Fibroblast of lung (primary cell): ENCODE results near the gene ELMO2.

Source experiments
- EZH2 ChIP-seq: IDR thresholded peaks from 2 replicates; pipeline ENCODE4 v1.5.1; 2012; ENCODE audit warnings: low read length, control low read depth, mild to moderate bottlenecking; ENCODE audit errors: missing control alignments
- TF ChIP-seq, protein P1 (sequence below), 2 donors: IDR thresholded peaks in 1 of 2; conservative IDR thresholded peaks in 1 of 2; 1 replicate in 1 of 2; 2 replicates in 1 of 2; pipeline ENCODE4 v1.5.1; 2011 to 2012; ENCODE audit warnings: low read length in 2 of 2, control low read depth in 1 of 2, inconsistent platforms in 1 of 2, low read depth in 1 of 2, mild to moderate bottlenecking in 1 of 2

DNA sequence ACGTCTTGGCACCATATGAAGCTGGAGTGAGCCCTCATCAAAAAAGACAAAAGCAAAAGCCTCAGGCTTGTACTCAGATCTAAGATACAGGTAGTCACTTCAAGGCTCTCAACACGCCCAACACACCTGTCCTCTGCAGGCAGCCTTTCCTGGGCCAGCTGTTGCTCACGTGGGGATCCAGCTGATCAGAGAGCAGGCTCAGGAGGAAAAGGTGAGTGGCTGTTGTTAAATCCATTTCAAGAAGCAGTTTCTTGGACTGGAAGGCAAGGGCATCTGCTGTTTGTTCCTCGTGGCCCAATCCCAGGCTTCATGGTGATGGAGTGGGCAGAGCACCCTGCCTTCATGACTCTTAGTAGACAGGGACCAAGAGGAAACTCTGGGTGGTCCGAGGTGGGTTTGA, 39.6 kb downstream of the ELMO2 start:
- TF ChIP-seq, protein P1, sequence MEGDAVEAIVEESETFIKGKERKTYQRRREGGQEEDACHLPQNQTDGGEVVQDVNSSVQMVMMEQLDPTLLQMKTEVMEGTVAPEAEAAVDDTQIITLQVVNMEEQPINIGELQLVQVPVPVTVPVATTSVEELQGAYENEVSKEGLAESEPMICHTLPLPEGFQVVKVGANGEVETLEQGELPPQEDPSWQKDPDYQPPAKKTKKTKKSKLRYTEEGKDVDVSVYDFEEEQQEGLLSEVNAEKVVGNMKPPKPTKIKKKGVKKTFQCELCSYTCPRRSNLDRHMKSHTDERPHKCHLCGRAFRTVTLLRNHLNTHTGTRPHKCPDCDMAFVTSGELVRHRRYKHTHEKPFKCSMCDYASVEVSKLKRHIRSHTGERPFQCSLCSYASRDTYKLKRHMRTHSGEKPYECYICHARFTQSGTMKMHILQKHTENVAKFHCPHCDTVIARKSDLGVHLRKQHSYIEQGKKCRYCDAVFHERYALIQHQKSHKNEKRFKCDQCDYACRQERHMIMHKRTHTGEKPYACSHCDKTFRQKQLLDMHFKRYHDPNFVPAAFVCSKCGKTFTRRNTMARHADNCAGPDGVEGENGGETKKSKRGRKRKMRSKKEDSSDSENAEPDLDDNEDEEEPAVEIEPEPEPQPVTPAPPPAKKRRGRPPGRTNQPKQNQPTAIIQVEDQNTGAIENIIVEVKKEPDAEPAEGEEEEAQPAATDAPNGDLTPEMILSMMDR (conservative IDR thresholded peaks at IDR 0.05 in 1 of 2, IDR thresholded peaks at IDR 0.05 in 1 of 2; ENCODE audit: low read depth in 1 of 2, low read length in 2 of 2), result no peak
- TF ChIP-seq EZH2, result no peak
